Fibroblast of lung (primary cell): ENCODE data around the gene FADS2.

Experiments used
- EZH2 ChIP-seq: IDR thresholded peaks from 2 replicates; pipeline ENCODE4 v1.5.1; 2012; ENCODE audit warnings: low read length, control low read depth, mild to moderate bottlenecking; ENCODE audit errors: missing control alignments
- TF ChIP-seq, protein P1 (sequence below), 2 donors: IDR thresholded peaks in 1 of 2; conservative IDR thresholded peaks in 1 of 2; 1 replicate in 1 of 2; 2 replicates in 1 of 2; pipeline ENCODE4 v1.5.1; 2011 to 2012; ENCODE audit warnings: low read length in 2 of 2, control low read depth in 1 of 2, inconsistent platforms in 1 of 2, low read depth in 1 of 2, mild to moderate bottlenecking in 1 of 2

- TF ChIP-seq, protein P1, sequence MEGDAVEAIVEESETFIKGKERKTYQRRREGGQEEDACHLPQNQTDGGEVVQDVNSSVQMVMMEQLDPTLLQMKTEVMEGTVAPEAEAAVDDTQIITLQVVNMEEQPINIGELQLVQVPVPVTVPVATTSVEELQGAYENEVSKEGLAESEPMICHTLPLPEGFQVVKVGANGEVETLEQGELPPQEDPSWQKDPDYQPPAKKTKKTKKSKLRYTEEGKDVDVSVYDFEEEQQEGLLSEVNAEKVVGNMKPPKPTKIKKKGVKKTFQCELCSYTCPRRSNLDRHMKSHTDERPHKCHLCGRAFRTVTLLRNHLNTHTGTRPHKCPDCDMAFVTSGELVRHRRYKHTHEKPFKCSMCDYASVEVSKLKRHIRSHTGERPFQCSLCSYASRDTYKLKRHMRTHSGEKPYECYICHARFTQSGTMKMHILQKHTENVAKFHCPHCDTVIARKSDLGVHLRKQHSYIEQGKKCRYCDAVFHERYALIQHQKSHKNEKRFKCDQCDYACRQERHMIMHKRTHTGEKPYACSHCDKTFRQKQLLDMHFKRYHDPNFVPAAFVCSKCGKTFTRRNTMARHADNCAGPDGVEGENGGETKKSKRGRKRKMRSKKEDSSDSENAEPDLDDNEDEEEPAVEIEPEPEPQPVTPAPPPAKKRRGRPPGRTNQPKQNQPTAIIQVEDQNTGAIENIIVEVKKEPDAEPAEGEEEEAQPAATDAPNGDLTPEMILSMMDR (conservative IDR thresholded peaks at IDR 0.05 in 1 of 2, IDR thresholded peaks at IDR 0.05 in 1 of 2; ENCODE audit: low read depth in 1 of 2, low read length in 2 of 2): no peak
- TF ChIP-seq EZH2: no peak
Observed at GRCh38 chr11:61870541-61871031, 42.5 kb downstream of the FADS2 start.
